Kidney (tissue), 14 donors: ENCODE measurements around the gene GPER1. TPM values are rescaled to one million over a fixed set of nuclear protein-coding genes. Genes with fewer than 3 reads are reported as not detected.

ENCODE experiments used
- DNase-seq, 5 donors: peaks; one replicate each; pipeline ENCODE4 v3.0.0-alpha.2; 2013 to 2020
- FAIRE-seq: peaks from 2 replicates; lab custom pipeline; 2012; peaks lifted over from hg19 to GRCh38; lab: Jason Lieb, UNC
- H3K27ac ChIP-seq, 2 donors: one replicate each; pipeline ENCODE4 v1.7.0; 2013; ENCODE audit warnings: low read depth in 2 of 2, low read length in 2 of 2, inconsistent platforms in 1 of 2
- H3K27me3 ChIP-seq: one replicate; pipeline ENCODE4 v1.7.1; 2013; ENCODE audit warnings: low read length, inconsistent platforms; ENCODE audit not compliant: control insufficient read depth, insufficient read depth
- H3K36me3 ChIP-seq, 3 donors: one replicate each; pipeline versions ENCODE4 v1.7.0 to v1.7.1; 2013; ENCODE audit warnings: low read length in 3 of 3, control low read depth in 1 of 3, inconsistent platforms in 1 of 3; ENCODE audit not compliant: insufficient read depth in 3 of 3, control insufficient read depth in 2 of 3
- H3K4me1 ChIP-seq, 3 donors: one replicate each; pipeline versions ENCODE4 v1.7.0 to v1.7.1; 2013; ENCODE audit warnings: low read length in 3 of 3, inconsistent platforms in 1 of 3, low read depth in 1 of 3; ENCODE audit not compliant: control insufficient read depth in 2 of 3, insufficient read depth in 2 of 3
- H3K4me3 ChIP-seq, 3 donors: one replicate each; pipeline versions ENCODE4 v1.7.0 to v1.8.1; 2013; ENCODE audit warnings: low read length in 3 of 3, control low read depth in 1 of 3, inconsistent platforms in 1 of 3
- H3K9ac ChIP-seq, 3 donors: one replicate each; pipeline versions ENCODE4 v1.7.0 to v1.7.1; 2013; ENCODE audit warnings: low read length in 3 of 3, control low read depth in 1 of 3, inconsistent platforms in 1 of 3
- H3K9me3 ChIP-seq, 3 donors: one replicate each; pipeline versions ENCODE4 v1.7.0 to v1.7.1; 2013; ENCODE audit warnings: low read length in 3 of 3, control low read depth in 1 of 3, inconsistent platforms in 1 of 3; ENCODE audit not compliant: control insufficient read depth in 2 of 3, insufficient read depth in 1 of 3
- CTCF ChIP-seq: IDR thresholded peaks from 3 replicates; pipeline ENCODE4 v1.5.1; 2012; ENCODE audit warnings: mild to moderate bottlenecking, moderate library complexity, borderline replicate concordance; ENCODE audit not compliant: insufficient read depth; ENCODE audit errors: extremely low read depth
- intact Hi-C: fragments of 100-400 bp; cut with DNase I; formaldehyde crosslinking; loops from one replicate; pipeline ENCODE4 v1.11.1; 2022
- polyA plus RNA-seq: library from polyadenylated mRNA; stranded (reverse); fragments of 350-450 nt; fragmentation: Illumina TruSeq; extraction: RNeasy Lipid Tissue Mini Kit (QIAGEN cat#74804); gene quantifications from one replicate; pipeline ENCODE4 v1.2.3, GENCODE V29; 2014; ENCODE audit warnings: low read depth, low replicate concordance; ENCODE audit not compliant: insufficient read depth
- total RNA-seq: library from RNA; stranded (reverse); fragmentation: NEBNext Ultra II Directional; extraction: Animal tissue kit (Norgen Biotek cat#: 25700); gene quantifications from one replicate; pipeline ENCODE4 v1.2.1, GENCODE V29; 2021
- donor health status: control.
- donor health status: control.
- donor health status: control.
- donor health status: control.
- donor health status: control.
- donor health status: DM: yes; HTN: yes; CAD: no.
- donor health status: Normal renal cell carcinoma (clear cell type).

GPER1 gene
- total and polyA plus RNA-seq, 2 donors from 2014 or later = 4.8 to 5.2 TPM

DNA sequence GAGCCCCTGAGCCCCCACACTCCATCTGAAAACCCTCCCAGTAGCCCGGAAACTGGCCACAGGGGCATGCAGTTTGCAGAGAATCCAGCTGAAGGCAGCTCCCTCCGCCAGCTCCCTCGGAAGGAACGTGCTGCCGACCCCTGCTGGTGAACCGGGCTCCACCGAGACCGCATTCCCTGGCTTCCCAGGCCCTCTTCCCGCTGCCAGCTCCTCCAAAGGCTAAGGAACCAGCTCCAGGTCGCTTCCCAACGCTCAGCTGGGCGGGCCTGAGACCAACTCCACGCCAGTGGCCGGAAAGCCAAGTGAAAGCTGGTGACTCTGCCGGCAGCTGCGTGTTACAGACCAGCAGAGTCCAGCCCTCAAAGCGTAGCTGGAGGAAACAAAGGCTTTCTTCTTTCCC is 35.8 kb downstream of the GPER1 start:
- no peak overlapping the region for H3K27ac ChIP-seq
- peak overlapping the region in 1 of 3 donors; percentile 26 for H3K9ac ChIP-seq
- TF ChIP-seq CTCF = peak; percentile 53
- no peaks in the 10 kb centered on the region for H3K36me3 ChIP-seq
- H3K9me3 ChIP-seq = no peaks in the 10 kb centered on the region
- H3K4me1 ChIP-seq = peaks cover 0 to 12% (median 4%) of the 10 kb centered on the region in 3 donors
- no peak for FAIRE-seq
- intact Hi-C loops = no loop called here
- H3K4me3 ChIP-seq = peak overlapping the region in 1 of 3 donors; percentile 35
- no peaks in the 10 kb centered on the region for H3K27me3 ChIP-seq
- peak; percentile 82 to 93 (median 87) for DNase-seq

- Histone ChIP-seq H3K4me3 (peak overlapping the region in 1 of 3 donors; percentile 35), H3K4me1 (peaks cover 0 to 12% (median 4%) of the 10 kb centered on the region in 3 donors), H3K27me3 (no peaks in the 10 kb centered on the region), H3K9ac (peak overlapping the region in 1 of 3 donors; percentile 26), H3K36me3 (no peaks in the 10 kb centered on the region), H3K9me3 (no peaks in the 10 kb centered on the region), H3K27ac (peak overlapping the region in 1 of 2 donors; percentile 43)
- FAIRE-seq (no peak), DNase-seq (peak in 1 of 5 donors; percentile 70)
- TF ChIP-seq CTCF = no peak
- intact Hi-C loops = no loop called here
These were observed 36.3 kb downstream of the GPER1 start for GRCh38 chr7:1124164-1124563.

- H3K9ac ChIP-seq = no peak overlapping the region
- no peak for FAIRE-seq
- no peaks in the 10 kb centered on the region for H3K9me3 ChIP-seq
- peak in 1 of 5 donors; percentile 83 for DNase-seq
- no peak for TF ChIP-seq CTCF
- intact Hi-C loops = no loop called here
- no peak overlapping the region for H3K27ac ChIP-seq
- peaks cover 0 to 12% (median 4%) of the 10 kb centered on the region in 3 donors for H3K4me1 ChIP-seq
- no peak overlapping the region for H3K4me3 ChIP-seq
- H3K27me3 ChIP-seq = no peaks in the 10 kb centered on the region
- H3K36me3 ChIP-seq = no peaks in the 10 kb centered on the region
These were observed 37.1 kb downstream of the GPER1 start for GRCh38 chr7:1124816-1125602.
